ENCODE results near the gene CCDC106. TPM values are rescaled to one million over a fixed set of nuclear protein-coding genes. Genes with fewer than 3 reads are reported as not detected.

The CCDC106 gene
- total RNA-seq, 3 donors from 2014 or later: 5.5 to 14.8 (median 6.3) TPM

- Histone ChIP-seq H3K4me1 (ENCODE audit: low read depth) (peaks cover 5% of the 10 kb centered on the region), H3K36me3 (ENCODE audit: low read depth) (no peaks in the 10 kb centered on the region), H3K9me3 (no peaks in the 10 kb centered on the region), H3K4me3 (no peak overlapping the region)
- intact Hi-C loops (cut with DNase I, micrococcal nuclease): no loop called here
- DNase-seq (no peak), ATAC-seq (no peak)
- TF ChIP-seq, protein P1, sequence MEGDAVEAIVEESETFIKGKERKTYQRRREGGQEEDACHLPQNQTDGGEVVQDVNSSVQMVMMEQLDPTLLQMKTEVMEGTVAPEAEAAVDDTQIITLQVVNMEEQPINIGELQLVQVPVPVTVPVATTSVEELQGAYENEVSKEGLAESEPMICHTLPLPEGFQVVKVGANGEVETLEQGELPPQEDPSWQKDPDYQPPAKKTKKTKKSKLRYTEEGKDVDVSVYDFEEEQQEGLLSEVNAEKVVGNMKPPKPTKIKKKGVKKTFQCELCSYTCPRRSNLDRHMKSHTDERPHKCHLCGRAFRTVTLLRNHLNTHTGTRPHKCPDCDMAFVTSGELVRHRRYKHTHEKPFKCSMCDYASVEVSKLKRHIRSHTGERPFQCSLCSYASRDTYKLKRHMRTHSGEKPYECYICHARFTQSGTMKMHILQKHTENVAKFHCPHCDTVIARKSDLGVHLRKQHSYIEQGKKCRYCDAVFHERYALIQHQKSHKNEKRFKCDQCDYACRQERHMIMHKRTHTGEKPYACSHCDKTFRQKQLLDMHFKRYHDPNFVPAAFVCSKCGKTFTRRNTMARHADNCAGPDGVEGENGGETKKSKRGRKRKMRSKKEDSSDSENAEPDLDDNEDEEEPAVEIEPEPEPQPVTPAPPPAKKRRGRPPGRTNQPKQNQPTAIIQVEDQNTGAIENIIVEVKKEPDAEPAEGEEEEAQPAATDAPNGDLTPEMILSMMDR (IDR thresholded peaks at IDR 0.05): no peak
Observed at GRCh38 chr19:55698256-55698655, 50.2 kb downstream of the CCDC106 start.

- TF ChIP-seq, protein P1 (IDR thresholded peaks at IDR 0.05): no peak
- intact Hi-C loops (cut with DNase I, micrococcal nuclease): no loop called here
- Histone ChIP-seq H3K4me1 (ENCODE audit: low read depth) (peaks cover 13% of the 10 kb centered on the region), H3K9me3 (no peaks in the 10 kb centered on the region), H3K36me3 (ENCODE audit: low read depth) (no peaks in the 10 kb centered on the region), H3K4me3 (no peak overlapping the region)
- no peak for ATAC-seq
- no peak for DNase-seq
Observed at GRCh38 chr19:55699221-55699620, 51.2 kb downstream of the CCDC106 start.

DNA sequence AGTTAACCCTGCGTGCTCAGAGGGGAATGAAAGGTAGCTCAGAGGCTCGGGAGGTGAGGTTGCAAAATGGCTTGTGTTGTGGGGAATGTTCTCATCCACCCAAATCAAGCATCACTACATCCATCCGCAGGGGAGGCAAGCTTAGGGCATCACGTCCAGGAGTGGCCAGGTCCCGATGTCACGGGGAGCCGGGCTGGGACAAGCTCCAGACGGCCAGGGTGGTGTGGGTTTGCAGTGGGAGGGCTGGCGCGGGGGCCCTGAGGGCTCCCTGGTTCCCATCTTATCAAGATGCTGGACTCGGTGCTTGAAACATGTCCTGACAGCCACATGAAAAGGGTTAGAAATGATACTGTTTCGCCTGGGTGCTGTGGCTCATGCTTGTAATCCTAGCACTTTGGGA, 52.8 kb downstream of the CCDC106 start:
- Histone ChIP-seq H3K4me1 (ENCODE audit: low read depth) (peaks cover 13% of the 10 kb centered on the region), H3K36me3 (ENCODE audit: low read depth) (no peaks in the 10 kb centered on the region), H3K4me3 (no peak overlapping the region), H3K9me3 (no peaks in the 10 kb centered on the region)
- ATAC-seq: no peak
- no peak for DNase-seq
- intact Hi-C loops (cut with DNase I, micrococcal nuclease): no loop called here
- TF ChIP-seq, protein P1 (IDR thresholded peaks at IDR 0.05): no peak

DNA sequence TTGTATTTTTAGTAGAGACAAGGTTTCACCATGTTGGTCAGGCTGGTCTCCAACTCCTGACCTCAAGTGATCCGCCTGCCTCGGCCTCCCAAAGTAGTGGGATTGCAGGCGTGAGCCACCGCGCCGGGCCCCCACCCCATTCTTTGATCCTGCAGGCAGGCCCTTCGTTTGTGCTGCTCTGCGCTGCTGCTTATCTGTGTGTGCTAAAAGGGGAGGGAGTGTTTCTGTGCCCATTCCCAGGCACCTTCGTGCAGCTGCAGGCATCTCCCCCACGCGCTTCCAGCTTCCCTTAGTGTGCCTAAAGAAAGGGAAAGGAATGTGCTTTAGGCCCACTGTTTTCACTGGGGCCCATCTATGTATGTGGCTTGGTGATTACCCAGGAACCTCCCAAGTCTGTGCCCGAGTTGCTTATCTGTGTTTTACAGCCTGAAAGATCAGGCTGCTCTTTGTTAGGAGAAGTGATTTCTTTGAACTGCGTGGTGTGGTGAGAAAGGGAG, 54.2 kb downstream of the CCDC106 start:
- ATAC-seq (peak; percentile 76), DNase-seq (peak in 2 of 3 donors; percentile 41 to 43)
- TF ChIP-seq, protein P1 (IDR thresholded peaks at IDR 0.05): no peak
- intact Hi-C loops (cut with DNase I, micrococcal nuclease): no loop called here
- Histone ChIP-seq H3K36me3 (ENCODE audit: low read depth) (no peaks in the 10 kb centered on the region), H3K9me3 (no peaks in the 10 kb centered on the region), H3K4me3 (no peak overlapping the region), H3K4me1 (ENCODE audit: low read depth) (peaks cover 13% of the 10 kb centered on the region)

Other genes with a start within 250 kb of the CCDC106 start
- gene UBE2S, start 240.4 kb upstream of the CCDC106 start, total RNA-seq: 10 to 100 TPM; 14.0 to 41.6 (median 23.0) TPM
- gene SHISA7, start 204.9 kb upstream of the CCDC106 start, total RNA-seq: under 1 TPM in 1 of 3 donors, not detected in 2; 0.35 TPM
- 10 to 100 TPM; 65.8 to 88.4 (median 86.9) TPM for gene ISOC2, start 186.6 kb upstream of the CCDC106 start, total RNA-seq
- not detected for gene C19orf85, start 183.5 kb upstream of the CCDC106 start, total RNA-seq
- gene ZNF628, start 171.6 kb upstream of the CCDC106 start, total RNA-seq: 10 to 100 TPM in 1 of 3 donors, 1 to 10 TPM in 2; 6.8 to 11.1 (median 7.9) TPM
- 10 to 100 TPM in 1 of 3 donors, 1 to 10 TPM in 2; 3.9 to 21.7 (median 5.5) TPM for gene NAT14, start 163.0 kb upstream of the CCDC106 start, total RNA-seq
- 10 to 100 TPM in 1 of 3 donors, 1 to 10 TPM in 2; 2.6 to 35.0 (median 4.0) TPM for gene SSC5D, start 159.8 kb upstream of the CCDC106 start, total RNA-seq
- not detected for gene SBK2, start 111.1 kb upstream of the CCDC106 start, total RNA-seq
- gene SBK3, start 102.7 kb upstream of the CCDC106 start, total RNA-seq: under 1 TPM in 2 of 3 donors, not detected in 1; 0.34 to 0.54 TPM
- gene ZNF579, start 67.4 kb upstream of the CCDC106 start, total RNA-seq: 10 to 100 TPM in 1 of 3 donors, 1 to 10 TPM in 2; 6.2 to 13.6 (median 7.2) TPM
- 10 to 100 TPM; 15.7 to 20.3 (median 20.0) TPM for gene FIZ1, start 48.7 kb upstream of the CCDC106 start, total RNA-seq
- 10 to 100 TPM; 25.5 to 27.1 (median 26.5) TPM for gene ZNF524, start 47.9 kb upstream of the CCDC106 start, total RNA-seq
- 10 to 100 TPM; 12.7 to 18.5 (median 13.2) TPM for gene ZNF865, start 42.6 kb upstream of the CCDC106 start, total RNA-seq
- 10 to 100 TPM in 2 of 3 donors, 1 to 10 TPM in 1; 8.7 to 13.8 (median 10.1) TPM for gene ZNF784, start 23.6 kb upstream of the CCDC106 start, total RNA-seq
- gene ZNF580, start 7.2 kb upstream of the CCDC106 start, total RNA-seq: 10 to 100 TPM; 29.6 to 46.0 (median 31.6) TPM
- 10 to 100 TPM; 15.2 to 22.5 (median 20.1) TPM for gene ZNF581, start 4.6 kb upstream of the CCDC106 start, total RNA-seq
- gene U2AF2, start 6.8 kb downstream of the CCDC106 start, total RNA-seq: 100 to 1,000 TPM; 162 to 194 (median 163) TPM
- gene EPN1, start 27.0 kb downstream of the CCDC106 start, total RNA-seq: 100 to 1,000 TPM; 156 to 251 (median 192) TPM
- not detected for gene NLRP9, start 90.2 kb downstream of the CCDC106 start, total RNA-seq
- gene RFPL4A, start 110.9 kb downstream of the CCDC106 start, total RNA-seq: not detected
- gene RFPL4AL1, start 120.9 kb downstream of the CCDC106 start, total RNA-seq: under 1 TPM in 1 of 3 donors, not detected in 2; 0.35 TPM
- gene NLRP11, start 183.8 kb downstream of the CCDC106 start, total RNA-seq: under 1 TPM in 1 of 3 donors, not detected in 2; 0.12 TPM
- not detected for gene NLRP4, start 188.3 kb downstream of the CCDC106 start, total RNA-seq